SK-N-SH (cell line): Measurements from ENCODE around the gene MAP4K5.

Experiments
- ELF1 ChIP-seq: IDR thresholded peaks from 2 replicates; pipeline ENCODE4 v1.4.0; 2012
- EP300 ChIP-seq, 2 experiments: IDR thresholded peaks; 2 replicates each; pipeline versions ENCODE4 v1.4.0 to v1.6.1; 2012; ENCODE audit warnings: borderline replicate concordance in 1 of 2, low read depth in 1 of 2, low read length in 1 of 2
- FOSL2 ChIP-seq: IDR thresholded peaks from 2 replicates; pipeline ENCODE4 v1.4.0; 2012; ENCODE audit warnings: low read depth, mild to moderate bottlenecking, moderate library complexity, borderline replicate concordance
- MXI1 ChIP-seq: IDR thresholded peaks from 2 replicates; pipeline ENCODE4 v1.6.1; 2012; ENCODE audit warnings: mild to moderate bottlenecking, low read depth, low read length, improper control_type of control experiment
- NFIC ChIP-seq: IDR thresholded peaks from 2 replicates; pipeline ENCODE4 v1.4.0; 2012; ENCODE audit warnings: borderline replicate concordance
- POLR2AphosphoS5 ChIP-seq: IDR thresholded peaks from 2 replicates; pipeline ENCODE4 v1.6.1; 2012; ENCODE audit warnings: low read depth, low read length
- RAD21 ChIP-seq: IDR thresholded peaks from 2 replicates; pipeline ENCODE4 v1.6.1; 2012; ENCODE audit warnings: mild to moderate bottlenecking, low read length
- SMC3 ChIP-seq: IDR thresholded peaks from 2 replicates; pipeline ENCODE4 v1.6.1; 2012; ENCODE audit warnings: low read depth, low read length, improper control_type of control experiment
- YY1 ChIP-seq: IDR thresholded peaks from 2 replicates; pipeline ENCODE4 v1.4.0; 2012; ENCODE audit warnings: low read depth, mild to moderate bottlenecking
- TF ChIP-seq, protein P1 (sequence below): IDR thresholded peaks from 2 replicates; pipeline ENCODE4 v1.4.0; 2012; ENCODE audit warnings: low read depth, borderline replicate concordance
- TF ChIP-seq, protein P2 (sequence below): fragments of 200-600 bp; sonication (generic); IDR thresholded peaks from 2 replicates; pipeline ENCODE4 v1.6.1; 2017; ENCODE audit warnings: antibody characterized with exemption, mild to moderate bottlenecking, moderate library complexity
- TF ChIP-seq, protein P3 (sequence below): IDR thresholded peaks from 2 replicates; pipeline ENCODE4; 2012
- TF ChIP-seq, protein P4 (sequence below): IDR thresholded peaks from 2 replicates; pipeline ENCODE4 v1.4.0; 2012; ENCODE audit warnings: low read depth, borderline replicate concordance

DNA sequence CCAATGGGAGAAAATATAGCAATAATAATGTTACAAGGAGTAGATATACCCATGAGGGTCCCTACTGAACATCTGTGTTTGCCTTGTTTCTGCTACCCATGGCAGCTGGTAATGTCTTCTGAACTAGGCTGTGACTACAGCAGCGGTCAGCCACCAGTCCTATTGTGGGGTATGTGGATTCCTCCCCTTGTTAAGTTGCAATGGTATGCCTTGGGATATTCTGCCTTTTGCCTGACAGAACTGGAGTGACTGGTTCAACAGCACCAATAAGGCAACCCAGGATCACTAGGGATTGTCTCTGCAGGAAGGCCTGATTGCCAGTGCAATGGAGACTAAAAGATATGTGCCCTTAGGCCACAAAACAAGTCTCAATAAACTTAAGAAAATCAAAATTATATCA lies 17.9 kb upstream of the MAP4K5 start:
- TF ChIP-seq, protein P1, sequence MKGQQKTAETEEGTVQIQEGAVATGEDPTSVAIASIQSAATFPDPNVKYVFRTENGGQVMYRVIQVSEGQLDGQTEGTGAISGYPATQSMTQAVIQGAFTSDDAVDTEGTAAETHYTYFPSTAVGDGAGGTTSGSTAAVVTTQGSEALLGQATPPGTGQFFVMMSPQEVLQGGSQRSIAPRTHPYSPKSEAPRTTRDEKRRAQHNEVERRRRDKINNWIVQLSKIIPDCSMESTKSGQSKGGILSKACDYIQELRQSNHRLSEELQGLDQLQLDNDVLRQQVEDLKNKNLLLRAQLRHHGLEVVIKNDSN, result no peak
- TF ChIP-seq MXI1 (no peak), RAD21 (no peak), NFIC (no peak), SMC3 (no peak), POLR2AphosphoS5 (no peak), FOSL2 (no peak), EP300 (IDR thresholded peaks at IDR 0.05; ENCODE audit: borderline replicate concordance in 1 of 2, low read depth in 1 of 2, low read length in 1 of 2) (no peak), YY1 (no peak), ELF1 (no peak)
- TF ChIP-seq, protein P2, sequence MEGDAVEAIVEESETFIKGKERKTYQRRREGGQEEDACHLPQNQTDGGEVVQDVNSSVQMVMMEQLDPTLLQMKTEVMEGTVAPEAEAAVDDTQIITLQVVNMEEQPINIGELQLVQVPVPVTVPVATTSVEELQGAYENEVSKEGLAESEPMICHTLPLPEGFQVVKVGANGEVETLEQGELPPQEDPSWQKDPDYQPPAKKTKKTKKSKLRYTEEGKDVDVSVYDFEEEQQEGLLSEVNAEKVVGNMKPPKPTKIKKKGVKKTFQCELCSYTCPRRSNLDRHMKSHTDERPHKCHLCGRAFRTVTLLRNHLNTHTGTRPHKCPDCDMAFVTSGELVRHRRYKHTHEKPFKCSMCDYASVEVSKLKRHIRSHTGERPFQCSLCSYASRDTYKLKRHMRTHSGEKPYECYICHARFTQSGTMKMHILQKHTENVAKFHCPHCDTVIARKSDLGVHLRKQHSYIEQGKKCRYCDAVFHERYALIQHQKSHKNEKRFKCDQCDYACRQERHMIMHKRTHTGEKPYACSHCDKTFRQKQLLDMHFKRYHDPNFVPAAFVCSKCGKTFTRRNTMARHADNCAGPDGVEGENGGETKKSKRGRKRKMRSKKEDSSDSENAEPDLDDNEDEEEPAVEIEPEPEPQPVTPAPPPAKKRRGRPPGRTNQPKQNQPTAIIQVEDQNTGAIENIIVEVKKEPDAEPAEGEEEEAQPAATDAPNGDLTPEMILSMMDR, result no peak
- TF ChIP-seq, protein P3, sequence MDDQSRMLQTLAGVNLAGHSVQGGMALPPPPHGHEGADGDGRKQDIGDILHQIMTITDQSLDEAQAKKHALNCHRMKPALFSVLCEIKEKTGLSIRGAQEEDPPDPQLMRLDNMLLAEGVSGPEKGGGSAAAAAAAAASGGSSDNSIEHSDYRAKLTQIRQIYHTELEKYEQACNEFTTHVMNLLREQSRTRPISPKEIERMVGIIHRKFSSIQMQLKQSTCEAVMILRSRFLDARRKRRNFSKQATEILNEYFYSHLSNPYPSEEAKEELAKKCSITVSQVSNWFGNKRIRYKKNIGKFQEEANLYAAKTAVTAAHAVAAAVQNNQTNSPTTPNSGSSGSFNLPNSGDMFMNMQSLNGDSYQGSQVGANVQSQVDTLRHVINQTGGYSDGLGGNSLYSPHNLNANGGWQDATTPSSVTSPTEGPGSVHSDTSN, result no peak
- TF ChIP-seq, protein P4, sequence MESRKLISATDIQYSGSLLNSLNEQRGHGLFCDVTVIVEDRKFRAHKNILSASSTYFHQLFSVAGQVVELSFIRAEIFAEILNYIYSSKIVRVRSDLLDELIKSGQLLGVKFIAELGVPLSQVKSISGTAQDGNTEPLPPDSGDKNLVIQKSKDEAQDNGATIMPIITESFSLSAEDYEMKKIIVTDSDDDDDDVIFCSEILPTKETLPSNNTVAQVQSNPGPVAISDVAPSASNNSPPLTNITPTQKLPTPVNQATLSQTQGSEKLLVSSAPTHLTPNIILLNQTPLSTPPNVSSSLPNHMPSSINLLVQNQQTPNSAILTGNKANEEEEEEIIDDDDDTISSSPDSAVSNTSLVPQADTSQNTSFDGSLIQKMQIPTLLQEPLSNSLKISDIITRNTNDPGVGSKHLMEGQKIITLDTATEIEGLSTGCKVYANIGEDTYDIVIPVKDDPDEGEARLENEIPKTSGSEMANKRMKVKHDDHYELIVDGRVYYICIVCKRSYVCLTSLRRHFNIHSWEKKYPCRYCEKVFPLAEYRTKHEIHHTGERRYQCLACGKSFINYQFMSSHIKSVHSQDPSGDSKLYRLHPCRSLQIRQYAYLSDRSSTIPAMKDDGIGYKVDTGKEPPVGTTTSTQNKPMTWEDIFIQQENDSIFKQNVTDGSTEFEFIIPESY, result no peak
